Cerebellar nuclear complex (tissue), 1 donor: ENCODE data around the gene BCL2L1.

Source experiments
- DNase-seq, 2 experiments: peaks; one replicate each; lab custom pipeline; 2025; lab: John Stamatoyannopoulos, UW

The BCL2L1 gene

DNA sequence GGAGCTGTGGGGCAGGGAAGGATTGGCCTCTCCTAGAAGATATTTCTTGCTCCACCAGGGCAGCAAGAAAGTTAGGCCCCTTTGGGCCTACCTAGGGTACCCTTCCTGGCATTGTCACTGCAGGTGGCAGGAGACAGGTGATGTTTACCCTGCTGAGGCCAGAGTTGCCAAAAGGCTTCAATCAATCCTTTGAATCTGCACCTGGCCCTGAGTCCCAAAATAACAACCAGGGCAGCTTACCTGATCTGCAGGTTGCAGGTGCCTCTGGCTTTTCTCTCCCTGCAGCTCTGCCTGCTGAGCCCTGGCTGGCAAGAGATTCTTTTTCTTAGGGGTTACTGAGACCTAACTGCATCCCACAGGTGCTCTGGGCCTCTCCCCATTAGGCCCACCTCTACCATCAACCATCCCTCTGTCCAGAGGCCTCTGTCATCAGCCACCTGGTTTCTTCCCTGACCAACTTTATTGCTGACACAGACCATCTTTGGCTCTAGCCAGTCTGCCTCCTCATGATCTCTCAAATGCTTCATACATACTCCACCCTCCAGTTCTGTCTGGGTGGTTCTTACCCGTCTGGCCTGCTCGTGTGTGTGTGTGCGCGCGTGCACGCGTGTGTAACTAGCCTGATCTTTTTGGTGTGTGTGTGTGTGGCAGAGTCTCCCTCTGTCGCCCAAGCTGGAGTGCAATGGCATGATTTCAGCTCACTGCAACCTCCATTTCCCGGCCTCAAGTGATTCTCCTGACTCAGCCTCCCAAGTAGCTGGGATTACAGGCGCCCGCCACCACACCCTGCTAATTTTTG, 13.7 kb downstream of the BCL2L1 start:
- DNase-seq: no peak

DNA sequence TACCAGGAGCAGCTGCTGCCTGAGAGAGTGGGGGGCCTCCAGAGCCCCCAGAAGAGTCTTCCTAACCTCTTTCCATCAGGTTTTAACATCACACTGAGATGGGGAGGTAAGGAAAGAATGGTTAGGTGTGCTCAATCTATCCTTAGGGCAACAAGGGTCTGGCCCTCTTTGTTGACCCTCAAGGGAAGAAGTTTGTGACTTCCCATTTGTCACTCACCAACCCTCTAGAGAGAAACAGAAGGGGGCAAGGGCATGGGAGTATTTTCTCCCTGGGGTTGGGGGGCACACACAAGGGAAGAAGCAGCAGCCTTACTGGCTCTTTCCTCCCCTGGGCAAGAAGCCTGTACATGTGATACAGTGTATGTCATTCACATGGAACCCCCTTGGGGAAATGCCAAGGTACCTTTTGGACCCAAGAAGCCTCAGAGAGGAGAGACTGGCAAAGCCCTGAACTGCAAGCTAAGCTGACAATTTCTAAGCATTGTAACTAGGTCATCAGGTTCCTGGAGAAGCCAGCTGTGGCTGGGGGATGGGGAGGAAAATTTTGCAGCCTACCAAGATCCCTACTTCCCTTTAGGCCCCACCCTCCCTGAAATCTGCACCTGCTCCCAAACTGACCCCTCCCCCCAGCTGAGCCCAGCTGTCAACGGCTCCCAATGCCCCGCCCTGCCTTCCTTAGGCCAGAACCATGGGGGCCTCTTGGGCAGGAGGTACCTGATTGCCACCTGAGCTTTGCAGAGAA, 14.5 kb downstream of the BCL2L1 start:
- no peak for DNase-seq

DNA sequence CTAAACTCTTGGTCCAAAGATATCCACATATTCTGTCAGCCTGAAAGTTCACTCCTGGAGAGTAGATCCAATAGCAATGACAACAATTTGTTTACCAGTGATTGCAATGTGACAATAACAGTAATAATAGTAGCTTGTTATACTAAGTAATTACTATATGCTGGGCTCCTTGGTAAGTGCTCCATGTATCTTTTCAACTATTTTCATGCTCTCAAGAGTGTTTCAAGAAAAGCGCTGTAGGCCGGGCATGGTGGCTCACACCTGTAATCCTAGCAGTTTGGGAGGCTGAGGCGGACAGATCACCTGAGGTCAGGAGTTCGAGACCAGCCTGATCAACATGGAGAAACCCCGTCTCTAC, 15.4 kb downstream of the BCL2L1 start:
- no peak for DNase-seq

DNA sequence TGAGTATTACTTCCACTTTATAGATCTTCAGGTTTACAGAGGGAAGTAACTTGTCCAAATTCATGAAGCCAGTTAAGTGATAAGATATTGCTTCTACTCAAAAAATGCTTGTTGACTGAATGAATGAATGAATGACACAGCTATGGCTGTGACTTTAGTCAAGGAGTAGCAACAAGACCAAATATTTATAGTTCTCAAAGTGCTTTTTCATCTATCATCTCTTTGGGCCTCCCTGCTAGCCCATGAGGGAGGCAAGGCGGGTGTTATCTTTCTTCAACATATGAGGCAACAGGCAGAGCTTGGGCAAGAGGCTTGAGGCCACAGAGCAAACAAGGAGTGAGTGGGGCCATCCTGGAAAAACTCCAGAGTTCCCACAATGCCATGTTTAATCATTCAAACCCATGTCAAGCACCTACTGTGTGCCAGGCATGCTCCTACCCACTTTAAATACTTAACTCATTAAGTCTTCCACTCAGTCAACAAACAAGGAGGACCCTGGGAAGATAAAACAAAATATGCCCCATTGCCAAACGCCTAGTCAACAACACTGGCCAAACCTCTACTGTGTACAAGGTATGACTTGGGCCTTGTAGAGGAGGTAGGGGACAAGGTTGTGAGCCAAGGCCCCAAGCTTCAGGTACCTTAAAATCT, 15.9 kb downstream of the BCL2L1 start:
- DNase-seq: no peak

DNA sequence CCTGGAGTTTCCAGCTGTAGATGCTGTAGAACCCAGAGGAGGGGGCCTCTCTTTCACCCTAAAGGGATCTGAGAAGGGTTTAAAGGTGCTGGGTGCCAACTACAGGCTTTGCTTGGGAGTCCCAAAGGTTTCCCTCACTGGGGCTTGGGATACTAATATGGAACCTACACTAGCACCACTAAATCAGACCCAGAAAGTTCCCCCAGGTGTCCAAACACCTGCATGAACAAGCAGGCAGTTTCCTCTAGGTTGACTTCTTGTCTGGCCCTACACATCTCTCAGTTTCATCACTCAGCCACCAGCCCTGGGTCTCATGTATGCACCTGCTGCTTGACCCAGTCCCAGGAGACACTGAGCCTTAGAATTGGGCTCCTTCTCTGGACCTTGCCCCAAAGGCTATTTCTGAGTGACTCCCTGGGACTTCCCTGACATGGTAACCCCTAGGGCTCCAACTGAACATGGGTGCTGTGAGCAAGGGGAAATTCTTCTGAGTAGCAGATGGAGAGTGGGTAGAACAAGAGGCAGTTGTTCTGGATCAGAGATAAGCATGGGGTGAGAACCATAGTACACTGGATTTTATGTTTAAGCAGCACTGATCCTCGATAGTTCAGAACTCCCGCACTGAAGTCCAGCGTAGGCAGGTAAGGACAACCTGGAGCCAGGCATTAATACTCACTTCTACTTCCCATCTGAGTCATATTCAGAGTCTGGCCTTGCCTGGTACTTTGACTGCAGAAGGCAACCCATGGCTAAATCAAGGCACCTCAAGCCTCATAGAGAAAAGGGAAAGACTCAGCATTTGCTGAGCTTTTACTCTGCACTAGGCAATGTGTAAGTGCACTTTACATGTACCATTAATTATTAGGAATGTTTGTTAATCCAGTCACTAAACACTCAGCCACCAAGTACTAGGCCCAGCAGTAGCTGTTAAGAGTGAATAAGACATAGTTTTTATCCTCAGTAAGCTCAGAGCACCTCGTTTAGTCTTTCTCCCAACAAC, 16.8 kb downstream of the BCL2L1 start:
- DNase-seq: no peak

DNA sequence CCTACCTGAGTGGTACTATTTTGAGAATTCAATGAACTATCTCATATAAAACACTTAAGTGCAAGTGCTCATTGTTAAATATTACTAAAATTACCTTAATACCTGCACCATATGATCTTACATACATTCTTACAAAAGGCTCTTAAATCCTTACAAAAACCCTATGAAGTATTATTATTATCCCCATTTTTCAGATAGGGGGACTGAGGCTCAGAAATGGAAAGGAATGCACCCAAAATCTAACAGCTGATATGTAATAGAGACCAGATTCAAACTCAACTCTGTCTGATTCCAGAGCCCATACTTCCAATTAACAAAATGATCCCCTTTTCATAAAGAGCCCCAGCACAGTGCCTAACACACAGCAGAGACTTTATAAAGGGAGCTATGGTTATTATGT, 17.5 kb downstream of the BCL2L1 start:
- no peak for DNase-seq

DNA sequence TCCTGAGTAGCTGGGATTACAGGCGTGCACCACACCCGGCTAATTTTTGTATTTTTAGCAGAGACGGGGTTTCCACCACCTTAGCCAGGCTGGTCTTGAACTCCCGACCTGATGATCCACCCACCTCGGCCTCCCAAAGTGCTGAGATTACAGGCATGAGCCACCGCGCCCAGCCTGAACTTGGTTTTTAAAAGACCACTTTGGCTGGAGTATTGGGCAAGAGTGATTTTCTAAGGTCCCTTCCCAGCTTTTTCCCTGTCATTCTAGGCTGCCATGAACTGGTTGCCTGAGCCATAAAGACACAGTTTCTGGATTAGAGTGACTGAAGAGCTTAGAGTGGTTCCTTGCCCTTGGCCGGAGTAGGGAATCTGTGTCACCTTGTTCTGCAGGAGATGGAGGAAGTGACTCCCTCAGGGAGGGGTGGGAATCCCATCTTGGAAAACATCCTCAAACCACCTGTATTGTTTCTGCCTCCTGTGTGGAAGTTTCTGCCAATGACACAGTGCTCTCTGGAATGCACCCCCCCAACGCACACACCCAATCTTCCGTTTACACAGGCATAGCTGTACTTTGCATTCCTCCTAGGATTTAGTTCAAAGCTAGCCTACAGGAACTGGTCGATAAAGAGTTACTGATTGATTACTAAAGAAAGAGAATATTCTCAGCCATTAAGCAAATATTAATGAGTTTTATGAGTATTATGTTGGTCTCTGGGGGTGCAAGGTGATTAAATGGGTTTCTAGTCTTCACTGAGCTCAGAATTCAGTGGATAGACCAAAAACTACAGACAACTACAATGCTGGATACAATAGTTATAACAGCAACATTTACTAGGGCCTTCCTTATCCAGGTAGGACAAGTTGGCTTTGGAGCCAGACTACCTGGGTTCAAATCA, 18.2 kb downstream of the BCL2L1 start:
- no peak for DNase-seq

DNA sequence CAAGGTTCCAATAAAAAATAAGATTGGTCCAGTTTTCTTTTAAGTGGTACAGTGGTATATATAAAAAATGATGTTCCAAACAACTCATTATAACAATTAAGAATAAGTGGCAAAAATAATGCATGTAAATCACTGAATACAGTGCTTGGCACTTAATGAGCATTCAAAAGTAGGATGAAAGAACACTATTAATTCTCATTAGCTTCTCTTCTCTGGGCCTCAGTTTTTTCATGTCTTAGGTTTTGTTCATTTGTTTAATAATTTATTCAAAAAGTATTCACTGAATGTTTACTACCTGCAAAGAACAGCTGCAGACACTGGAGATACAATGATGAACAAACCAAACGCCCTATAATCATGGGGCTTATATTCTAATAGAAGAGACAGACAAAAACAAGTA, 21.1 kb downstream of the BCL2L1 start:
- no peak for DNase-seq

DNA sequence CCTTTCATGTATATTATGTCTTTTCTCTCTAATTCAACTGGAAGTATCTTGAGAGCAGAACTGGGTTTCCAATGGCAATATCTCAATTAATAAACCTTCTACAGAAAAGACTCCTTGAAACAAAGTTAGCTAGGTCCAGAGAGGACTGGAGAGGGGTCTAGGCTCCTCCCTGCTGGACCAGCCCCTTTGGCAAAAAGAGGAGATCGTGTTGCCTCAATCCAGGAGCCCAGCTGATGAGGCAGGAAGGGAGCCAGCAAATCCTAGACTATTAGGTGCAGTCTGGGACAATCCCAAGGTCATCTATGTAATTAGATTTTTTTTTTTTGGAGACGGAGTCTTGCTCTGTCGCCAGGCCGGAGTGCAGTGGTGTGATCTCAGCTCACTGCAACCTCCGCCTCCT, 21.9 kb downstream of the BCL2L1 start:
- DNase-seq: no peak

DNA sequence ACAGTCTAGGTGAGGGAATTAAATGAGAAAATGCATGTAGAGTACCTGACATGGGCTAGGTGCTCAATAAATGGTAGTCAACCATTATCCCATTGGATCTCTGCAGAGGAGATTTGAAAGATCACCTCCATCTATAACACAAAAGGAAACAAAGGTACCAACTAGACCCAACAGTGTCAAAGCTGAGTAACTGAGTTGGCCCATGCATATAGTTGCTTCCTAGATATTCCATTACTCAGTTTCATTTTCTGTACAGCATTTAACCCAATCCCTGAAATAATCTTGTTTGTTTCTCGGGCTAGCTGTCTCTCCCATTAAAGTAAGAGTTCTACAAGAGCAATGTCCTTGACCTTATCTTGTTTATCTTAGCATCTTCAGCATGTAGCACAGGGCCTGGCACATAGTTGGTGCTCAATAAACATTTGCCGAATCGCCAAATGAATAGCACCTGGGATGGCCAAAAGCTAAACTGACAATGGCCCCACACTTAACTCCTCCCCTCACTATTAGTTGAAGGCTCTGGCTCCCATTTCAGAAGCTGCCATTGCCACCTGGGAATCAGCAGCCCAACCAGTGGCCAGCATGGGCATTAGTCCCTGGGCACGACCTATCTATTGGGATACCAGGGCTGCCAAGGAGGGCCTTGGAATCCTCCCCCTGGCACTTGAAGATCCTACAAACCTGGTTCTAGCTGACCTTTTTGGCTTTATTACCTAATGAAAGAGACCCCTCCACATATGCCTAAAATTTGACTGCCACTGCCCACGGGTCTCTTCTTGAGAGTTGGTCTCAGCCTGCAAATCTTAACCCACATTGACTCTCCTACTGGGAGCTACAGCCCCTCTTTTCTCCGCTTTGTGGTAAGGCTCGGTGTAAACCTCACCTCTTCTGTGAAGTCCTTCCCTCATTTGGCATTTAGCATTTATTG, 22.6 kb downstream of the BCL2L1 start:
- DNase-seq: no peak

DNA sequence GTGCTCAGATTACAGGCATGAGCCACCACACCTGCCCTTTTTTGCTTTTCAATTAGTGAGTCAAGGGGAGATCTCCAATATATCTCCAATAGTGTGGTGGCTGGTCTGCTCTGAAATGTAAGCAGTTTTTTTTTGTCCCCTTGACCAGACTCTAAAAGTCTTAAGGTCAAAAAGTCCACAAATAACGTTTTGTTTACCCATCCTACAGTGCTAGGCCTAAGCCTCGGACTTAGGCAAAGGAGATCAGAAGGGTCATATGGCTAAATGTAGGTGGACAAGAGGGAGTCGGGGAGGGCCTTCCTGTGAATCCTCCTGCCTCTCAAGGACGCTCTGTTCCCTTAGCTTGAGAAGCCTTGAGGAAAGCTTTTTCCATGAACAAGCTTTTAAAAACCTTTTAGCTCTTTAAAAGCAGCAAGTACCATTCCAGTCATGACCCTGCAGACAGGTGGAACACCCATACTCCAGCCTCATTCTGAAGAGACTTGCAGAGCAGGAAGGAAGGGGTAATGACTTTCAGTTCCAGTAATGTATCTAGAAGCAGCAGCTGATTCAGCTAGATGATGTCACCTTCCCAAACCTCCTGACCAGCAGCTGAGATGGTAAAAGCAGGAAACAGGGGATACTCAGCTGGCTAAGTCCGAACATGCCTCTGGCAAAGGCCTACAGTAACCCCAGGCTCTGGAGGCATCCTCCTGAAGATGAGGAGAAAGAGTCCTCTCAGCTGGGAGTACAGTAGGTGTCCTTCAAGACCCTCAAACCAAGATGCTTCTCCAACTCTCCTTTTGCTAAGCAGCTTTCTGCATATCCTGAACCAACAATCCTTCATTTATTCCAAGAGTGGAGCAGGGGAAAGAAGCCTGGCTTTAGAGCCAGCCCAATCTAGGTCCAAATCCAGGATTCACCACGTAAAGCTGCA, 23.6 kb downstream of the BCL2L1 start:
- no peak for DNase-seq

DNA sequence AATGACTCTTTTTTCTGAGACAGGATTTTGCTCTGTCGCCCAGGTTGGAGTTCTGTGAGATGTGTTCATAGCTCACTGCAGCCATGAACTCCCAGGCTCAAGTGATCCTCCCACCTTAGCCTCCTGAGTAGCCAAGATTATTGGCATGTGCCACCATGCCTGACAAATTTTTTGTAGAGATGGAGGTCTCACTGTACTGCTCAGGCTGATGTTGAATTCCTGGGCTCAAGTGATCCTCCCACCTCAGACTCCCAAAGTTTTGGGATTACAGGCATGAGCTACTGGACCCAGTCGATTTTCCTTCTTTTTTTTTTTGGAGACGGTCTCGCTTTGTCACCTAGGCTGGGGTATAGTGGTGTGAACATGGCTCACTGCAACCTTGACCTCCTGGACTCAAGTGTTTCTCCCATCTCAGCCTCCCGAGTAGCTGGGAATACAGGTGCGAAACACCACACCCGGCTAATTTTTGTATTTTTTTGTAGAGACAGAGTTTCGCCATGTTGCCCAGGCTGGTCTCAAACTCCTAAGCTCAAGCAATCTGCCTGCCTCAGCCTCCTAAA, 24.3 kb downstream of the BCL2L1 start:
- DNase-seq: no peak

DNA sequence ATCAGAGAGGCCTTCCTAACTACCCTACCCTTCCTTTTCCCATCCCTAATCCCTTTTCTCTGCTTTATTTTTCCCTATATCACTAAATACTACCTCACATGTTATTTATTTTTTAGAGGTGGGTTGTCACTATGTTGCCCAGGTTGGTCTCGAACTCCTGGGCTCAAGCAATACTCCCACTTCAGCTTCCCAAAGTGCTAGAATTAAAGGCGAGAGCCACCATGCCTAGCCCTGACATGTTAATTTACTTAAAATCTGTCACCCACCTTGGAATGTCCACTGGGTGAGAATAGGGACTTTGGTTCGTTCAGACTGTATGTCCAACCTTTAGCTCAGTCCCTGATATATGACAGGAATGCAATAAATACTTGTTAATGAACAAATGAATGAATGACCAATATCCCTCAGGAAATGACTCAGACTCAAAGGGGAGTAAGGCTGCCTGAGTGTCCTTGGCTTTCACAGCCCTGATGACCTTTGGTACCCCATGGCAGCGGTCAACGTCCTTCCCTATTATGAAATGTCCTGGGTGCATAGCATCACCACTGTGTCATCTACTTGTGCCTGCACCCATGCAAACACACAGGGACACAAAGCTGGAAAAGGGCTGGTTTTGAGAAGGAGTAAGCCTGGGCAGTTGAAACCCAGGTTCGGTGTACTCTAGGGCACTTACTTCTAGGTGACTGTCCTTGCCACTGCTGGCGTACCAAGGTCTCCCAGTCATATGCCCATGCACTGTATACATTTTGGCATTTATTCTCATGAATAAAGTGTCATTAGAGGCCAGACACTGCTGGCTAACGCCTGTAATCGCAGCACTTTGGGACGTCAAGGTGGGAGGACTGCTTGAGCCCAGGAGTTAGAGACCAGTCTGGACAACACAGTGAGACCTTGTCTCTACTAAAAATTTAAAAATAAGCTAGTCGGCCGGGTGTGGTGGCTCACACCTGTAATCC, 26.5 kb downstream of the BCL2L1 start:
- no peak for DNase-seq

DNA sequence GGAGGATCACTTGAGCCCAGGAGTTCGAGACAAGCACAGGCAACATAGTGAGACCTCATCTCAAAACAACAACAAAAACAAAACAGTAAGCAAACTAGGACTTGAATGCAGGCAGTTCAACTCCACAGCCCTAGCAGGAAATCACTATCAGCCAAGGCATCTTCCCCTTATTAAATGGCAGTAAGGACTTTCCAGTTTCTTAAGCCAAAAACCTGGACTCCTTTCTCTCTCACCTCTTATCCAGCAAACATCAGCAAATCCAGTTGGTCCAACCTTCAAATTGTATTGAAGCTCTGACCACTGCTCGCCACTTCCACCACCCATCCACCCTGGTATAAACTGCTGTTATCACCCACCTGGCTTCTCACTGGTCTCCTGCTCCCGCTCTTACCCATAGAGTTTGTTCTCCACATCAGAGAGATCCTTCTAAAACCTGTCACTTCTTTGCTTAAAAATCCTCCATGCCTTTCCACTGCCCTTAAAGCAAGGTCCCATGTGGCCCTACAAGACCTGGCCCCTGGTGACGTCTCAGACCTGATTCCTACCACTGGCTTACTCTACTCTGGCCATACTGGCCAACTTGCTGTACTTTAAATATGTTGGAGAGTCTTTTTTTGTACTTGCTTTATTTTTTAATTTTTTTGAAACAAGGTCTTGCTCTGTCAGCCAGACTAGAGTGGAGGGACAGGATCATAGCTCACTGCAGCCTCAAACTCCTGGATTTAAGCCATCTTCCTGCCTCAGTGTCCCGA, 27.6 kb downstream of the BCL2L1 start:
- no peak for DNase-seq

DNA sequence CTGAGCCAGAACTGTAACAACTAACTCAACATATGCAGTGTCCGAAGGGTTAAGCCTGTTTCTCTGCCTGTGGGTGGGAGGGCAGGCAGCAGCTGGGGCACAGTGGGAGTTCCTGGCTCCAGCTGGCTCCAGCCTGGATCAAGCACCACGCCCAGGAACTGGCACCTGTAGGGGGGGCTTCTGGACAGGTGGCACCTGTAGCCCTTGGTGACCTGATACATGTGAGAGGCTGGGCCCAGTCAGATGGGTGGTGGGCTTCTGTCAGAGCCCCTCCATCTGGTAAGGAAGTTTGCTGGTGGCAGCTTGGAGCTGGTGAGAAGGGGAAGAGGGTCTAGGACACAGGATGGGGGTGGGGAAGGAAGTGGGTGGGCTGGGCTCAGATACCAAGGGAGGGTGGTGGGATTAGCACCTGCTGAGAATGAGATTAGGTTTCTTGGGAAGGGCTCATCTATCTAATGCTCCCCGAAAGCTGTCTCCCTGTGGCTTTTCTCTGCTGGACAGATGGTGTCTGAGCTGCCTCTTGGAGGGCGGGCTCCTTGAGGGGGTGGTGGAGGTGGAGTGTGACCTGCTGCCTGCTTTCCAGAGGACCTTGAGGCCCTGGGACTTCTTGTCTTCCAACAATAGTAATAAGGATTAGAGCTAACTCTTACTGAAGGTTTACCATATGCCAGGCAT, 28.5 kb downstream of the BCL2L1 start:
- DNase-seq: peak in 1 of 2 experiments; percentile 60

DNA sequence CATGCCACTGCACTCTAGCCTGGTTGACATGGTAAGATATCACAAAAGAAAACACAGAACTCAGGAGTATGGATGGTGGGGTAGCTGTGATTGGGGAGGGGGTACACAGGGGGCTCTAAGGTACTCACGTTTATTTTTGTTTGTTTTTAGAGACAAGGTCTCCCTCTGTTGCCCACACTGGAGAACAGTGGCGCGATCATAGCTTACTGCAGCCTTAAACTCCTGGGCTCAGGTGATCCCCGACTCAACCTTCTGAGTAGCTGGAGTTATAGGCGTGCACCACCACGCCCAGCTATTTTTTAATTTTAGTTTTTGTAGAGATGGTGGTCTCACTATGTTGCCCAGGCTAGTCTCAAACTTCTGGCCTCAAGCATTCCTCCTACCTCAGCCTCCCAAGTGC, 29.3 kb downstream of the BCL2L1 start:
- no peak for DNase-seq
